ENCODE measurements around the gene PIK3CA. TPM values are rescaled to one million over a fixed set of nuclear protein-coding genes. Genes with fewer than 3 reads are reported as not detected.

The PIK3CA gene
- total and polyA plus RNA-seq, 10 of the 15 experiments (the other 5 are each of a cell fraction or from before 2014, with no cell fraction given), result 3.0 to 18.6 (median 9.0) TPM

- H2AFZ ChIP-seq (ENCODE audit: control insufficient read depth, low read depth, low read length), result no peak overlapping the region
- H3K79me2 ChIP-seq (ENCODE audit: control insufficient read depth, insufficient read depth, low read length), result peaks cover 6% of the 10 kb centered on the region
- POLR2A ChIA-PET, result interaction anchor here (1.0 kb wide), 1 partner anchor 12 kb away, joined by 7 read pairs; no protein-coding TSS in a partner anchor
- H3K4me1 ChIP-seq (ENCODE audit: control insufficient read depth, insufficient read depth, low read length), result peaks cover 7% of the 10 kb centered on the region
- H3K9me3 ChIP-seq (replicated peaks; ENCODE audit: control insufficient read depth, insufficient read depth, low read length), result no peaks in the 10 kb centered on the region
- ATAC-seq (no peak), FAIRE-seq (no peak), DNase-seq (ENCODE audit: low read depth, low spot score) (no peak)
- RAD21 ChIA-PET (ENCODE audit: unreplicated experiment), result interaction anchor here (1.0 to 1.4 kb wide), 2 partner anchors 20 to 46 kb away, joined by 3 to 4 read pairs; no protein-coding TSS in a partner anchor
- in situ Hi-C loops (cut with MboI), result no loop called here
- SMC1A ChIA-PET (ENCODE audit: uncharacterized antibody, unreplicated experiment), result interaction anchor here (1.1 to 2.4 kb wide), 5 partner anchors 11 to 77 kb away, joined by 3 to 12 read pairs (median 7); no protein-coding TSS in a partner anchor
- no peaks in the 10 kb centered on the region for H3K27me3 ChIP-seq (replicated peaks in 1 of 2; ENCODE audit: control insufficient read depth in 2 of 2, insufficient read depth in 2 of 2, low read length in 1 of 2)
- no peak overlapping the region for H3K27ac ChIP-seq (ENCODE audit: control insufficient read depth, insufficient read depth)
- intact Hi-C loops (cut with micrococcal nuclease; ENCODE audit: unreplicated experiment), result no loop called here
- H3K4me3 ChIP-seq, result no peak overlapping the region
- H4K20me1 ChIP-seq (ENCODE audit: control insufficient read depth, insufficient read depth), result no peaks in the 10 kb centered on the region
- 94% methylated on average over 4 of the region's 4 CpGs for WGBS (ENCODE audit: insufficient coverage, insufficient replicate concordance, low lambda C conversion rate, missing lambda C conversion rate)
- no peak for TF ChIP-seq SP1 (IDR thresholded peaks at IDR 0.05; ENCODE audit: low read depth, low read length)
- TF ChIP-seq NFIC (IDR thresholded peaks at IDR 0.05; ENCODE audit: low read depth, low read length), result no peak
- TF ChIP-seq SREBF2 (IDR thresholded peaks at IDR 0.05; ENCODE audit: low read length), result no peak
- no peak for TF ChIP-seq ZNF274 (IDR thresholded peaks at IDR 0.05; ENCODE audit: insufficient read depth, insufficient read length)
- H3K4me2 ChIP-seq (ENCODE audit: control insufficient read depth, insufficient read depth), result no peak overlapping the region
- H3K36me3 ChIP-seq (ENCODE audit: control insufficient read depth in 2 of 2, insufficient read depth in 2 of 2, low read length in 1 of 2), result no peaks in the 10 kb centered on the region
- no peak overlapping the region for H3K9ac ChIP-seq (ENCODE audit: control insufficient read depth, insufficient read depth, low read length)
- BruUV-seq (replicated peaks), result no TSS peak
- CTCF ChIA-PET, result interaction anchor here (1.2 kb wide), 1 partner anchor 9 kb away, joined by 3 read pairs; no protein-coding TSS in a partner anchor
Measured at GRCh38 chr3:179194931-179195330, 46.8 kb downstream of the PIK3CA start.

GRCh38 chr3:179196098-179196497, 47.9 kb downstream of the PIK3CA start:
- ChIA-PET RAD21 (ENCODE audit: unreplicated experiment) (interaction anchor here (0.7 to 1.4 kb wide), 3 partner anchors 18 to 47 kb away, joined by 3 to 4 read pairs (median 3); no protein-coding TSS in a partner anchor), CTCF (interaction anchor here (0.6 to 0.7 kb wide), 2 partner anchors 49 to 183 kb away, joined by 3 read pairs; no protein-coding TSS in a partner anchor), SMC1A (ENCODE audit: uncharacterized antibody, unreplicated experiment) (interaction anchor here (1.1 to 2.4 kb wide), 3 partner anchors 14 to 76 kb away, joined by 4 to 10 read pairs (median 5); no protein-coding TSS in a partner anchor), POLR2A (no interaction called here)
- H3K27ac ChIP-seq (ENCODE audit: control insufficient read depth, insufficient read depth), result no peak overlapping the region
- WGBS (ENCODE audit: insufficient coverage, insufficient replicate concordance, low lambda C conversion rate, missing lambda C conversion rate), result 0% methylated on average over 1 of the region's 1 CpG
- H3K36me3 ChIP-seq (ENCODE audit: control insufficient read depth in 2 of 2, insufficient read depth in 2 of 2, low read length in 1 of 2), result 0 out of 4 replicates have a peak, but pooled peaks cover 0 to 2% of the 10 kb centered on the region in 2 experiments
- peak; percentile 88 for ATAC-seq
- peak; percentile 24 for DNase-seq (ENCODE audit: low read depth, low spot score)
- no peaks in the 10 kb centered on the region for H4K20me1 ChIP-seq (ENCODE audit: control insufficient read depth, insufficient read depth)
- no peak overlapping the region for H2AFZ ChIP-seq (ENCODE audit: control insufficient read depth, low read depth, low read length)
- FAIRE-seq, result peak; percentile 78
- no TSS peak for BruUV-seq (replicated peaks)
- H3K9me3 ChIP-seq (replicated peaks; ENCODE audit: control insufficient read depth, insufficient read depth, low read length), result no peaks in the 10 kb centered on the region
- in situ Hi-C loops (cut with MboI), result no loop called here
- no peaks in the 10 kb centered on the region for H3K27me3 ChIP-seq (replicated peaks in 1 of 2; ENCODE audit: control insufficient read depth in 2 of 2, insufficient read depth in 2 of 2, low read length in 1 of 2)
- H3K4me3 ChIP-seq, result no peak overlapping the region
- peaks cover 6% of the 10 kb centered on the region for H3K79me2 ChIP-seq (ENCODE audit: control insufficient read depth, insufficient read depth, low read length)
- peak overlapping the region; percentile 22; the same call in 1 of the 2 replicates for H3K4me2 ChIP-seq (ENCODE audit: control insufficient read depth, insufficient read depth)
- no peak overlapping the region for H3K9ac ChIP-seq (ENCODE audit: control insufficient read depth, insufficient read depth, low read length)
- H3K4me1 ChIP-seq (ENCODE audit: control insufficient read depth, insufficient read depth, low read length), result peaks cover 7% of the 10 kb centered on the region
- intact Hi-C loops (cut with micrococcal nuclease; ENCODE audit: unreplicated experiment), result loop anchor here (2.0 kb wide), 1 partner anchor 47 kb away; the partner anchor contains the start of gene PIK3CA
- TF ChIP-seq POU2F2 (IDR thresholded peaks at IDR 0.05; ENCODE audit: borderline replicate concordance, low read depth, low read length), result 0 out of 3 replicates have a peak, but pooled peaks have one; percentile 33
- TF ChIP-seq CBFB (IDR thresholded peaks at IDR 0.05; ENCODE audit: low read depth), result peak; percentile 85
- no peak for TF ChIP-seq CREM (IDR thresholded peaks at IDR 0.05; ENCODE audit: low read depth)
- TF ChIP-seq KAT2A (conservative IDR thresholded peaks at IDR 0.05; ENCODE audit: control insufficient read depth, low read depth, low read length), result no peak
- TF ChIP-seq ZNF384 (IDR thresholded peaks at IDR 0.05; ENCODE audit: borderline replicate concordance, low read depth, low read length), result peak; percentile 79; the same call in 1 of the 2 replicates
- no peak for TF ChIP-seq CEBPB (IDR thresholded peaks at IDR 0.05; ENCODE audit: borderline replicate concordance in 1 of 2, low read depth in 2 of 2, low read length in 2 of 2)
- TF ChIP-seq RUNX3 (IDR thresholded peaks at IDR 0.05; ENCODE audit: low read length), result peak; percentile 99
- TF ChIP-seq TCF3 (IDR thresholded peaks at IDR 0.05; ENCODE audit: borderline replicate concordance, insufficient read depth, low read depth, low read length), result 0 out of 2 replicates have a peak, but pooled peaks have one; percentile 35
- 0 out of 2 replicates have a peak, but pooled peaks have one; percentile 38 for TF ChIP-seq MLLT1 (IDR thresholded peaks at IDR 0.05)
- TF ChIP-seq FOXM1 (IDR thresholded peaks at IDR 0.05; ENCODE audit: low read depth, low read length), result peak; percentile 66; the same call in 1 of the 2 replicates
- TF ChIP-seq ATF2 (IDR thresholded peaks at IDR 0.05; ENCODE audit: low read length), result peak; percentile 80

All from GM12878 (cell line).